GM12865 (cell line): ENCODE measurements around the gene RASL12.

Source experiments
- DNase-seq: peaks from one replicate; pipeline ENCODE4 v3.0.0; 2010; ENCODE audit warnings: low read depth
- H3K4me3 ChIP-seq: 2 replicates; pipeline ENCODE4 v1.5.1; 2011; ENCODE audit warnings: mild to moderate bottlenecking, low read depth, low read length, control low read depth
- CTCF ChIP-seq: IDR thresholded peaks from 2 replicates; pipeline ENCODE4 v1.5.1; 2011; ENCODE audit warnings: low read length, control low read depth, low read depth, inconsistent platforms; ENCODE audit not compliant: insufficient read depth; ENCODE audit errors: missing control alignments

RASL12 gene

GRCh38 chr15:65067645-65068402 lies at the start of gene RASL12:
Gene RASL12, minus strand, starts transcription at chr15:65067991. Its CDS starts 156 bp downstream, at chr15:65067835.
- no peak within 1 kb of the TSS for H3K4me3 ChIP-seq
- no peak for TF ChIP-seq CTCF
- no peak for DNase-seq

GRCh38 chr15:65115542-65115941 lies 47.8 kb upstream of the RASL12 start:
- TF ChIP-seq CTCF = no peak
- no peak overlapping the region for H3K4me3 ChIP-seq
- no peak for DNase-seq

- DNase-seq = no peak
- TF ChIP-seq CTCF = no peak
- no peak within 1 kb of the TSS for H3K4me3 ChIP-seq
These were observed 47.3 kb upstream of the RASL12 start, which contains the start of gene UBAP1L for GRCh38 chr15:65115086-65115485. Gene UBAP1L, minus strand, starts transcription at chr15:65115200. Its CDS starts 8,985 bp downstream, at chr15:65106215.

GRCh38 chr15:65110676-65111292 lies 43.0 kb upstream of the RASL12 start:
- H3K4me3 ChIP-seq = no peak overlapping the region
- no peak for DNase-seq
- TF ChIP-seq CTCF = no peak

GRCh38 chr15:65106011-65106590 lies 38.3 kb upstream of the RASL12 start:
- no peak overlapping the region for H3K4me3 ChIP-seq
- TF ChIP-seq CTCF = no peak
- DNase-seq = peak; percentile 7

GRCh38 chr15:65105038-65105437 lies 37.2 kb upstream of the RASL12 start:
- DNase-seq = no peak
- no peak overlapping the region for H3K4me3 ChIP-seq
- TF ChIP-seq CTCF = no peak
